GM21515 (cell line): ENCODE results near the gene USP47.

Experiments
- ATAC-seq: cut with Tn5 transposase; IDR thresholded peaks from one replicate; pipeline ENCODE4 v1.9.1; 2021; ENCODE audit not compliant: unreplicated experiment

USP47 gene

GRCh38 chr11:11966354-11966741, 124.6 kb downstream of the USP47 start:
- no peak for ATAC-seq

GRCh38 chr11:11966826-11967668, 125.3 kb downstream of the USP47 start:
- peak; percentile 91 for ATAC-seq

- ATAC-seq = no peak
Observed at GRCh38 chr11:11967669-11968510, 126.1 kb downstream of the USP47 start.

GRCh38 chr11:11968511-11969280, 126.9 kb downstream of the USP47 start:
- no peak for ATAC-seq

GRCh38 chr11:11969380-11970215, 127.8 kb downstream of the USP47 start:
- ATAC-seq = no peak

- ATAC-seq = no peak
Observed at GRCh38 chr11:11970556-11970955, 128.8 kb downstream of the USP47 start.

GRCh38 chr11:11971906-11972547, 130.3 kb downstream of the USP47 start:
- ATAC-seq = no peak

GRCh38 chr11:11972730-11973341, 131.1 kb downstream of the USP47 start:
- ATAC-seq = no peak

GRCh38 chr11:11973361-11973800, 131.6 kb downstream of the USP47 start:
- no peak for ATAC-seq

- no peak for ATAC-seq
Observed at GRCh38 chr11:11973866-11974265, 132.1 kb downstream of the USP47 start.

- ATAC-seq = no peak
Observed at GRCh38 chr11:11975201-11976092, 133.7 kb downstream of the USP47 start.

GRCh38 chr11:11976481-11977127, 134.8 kb downstream of the USP47 start:
- no peak for ATAC-seq

GRCh38 chr11:11977206-11977938, 135.6 kb downstream of the USP47 start:
- ATAC-seq = no peak

GRCh38 chr11:11978098-11978637, 136.4 kb downstream of the USP47 start:
- ATAC-seq = no peak

GRCh38 chr11:11978792-11979487, 137.2 kb downstream of the USP47 start:
- no peak for ATAC-seq

- no peak for ATAC-seq
Observed at GRCh38 chr11:11979488-11980117, 137.8 kb downstream of the USP47 start.
